Lower lobe of right lung (tissue), 2 donors: Measurements from ENCODE around the gene NAPA. TPM values are rescaled to one million over a fixed set of nuclear protein-coding genes. Genes with fewer than 3 reads are reported as not detected.
A peak's percentile ranks its signal among the peaks of the same experiment; 100 is the strongest.

Source experiments
- ATAC-seq, 2 donors: fragments of 200-7000 bp; cut with Tn5 transposase; one replicate each; pipeline ENCODE4 v1.9.1; 2020 to 2022; ENCODE audit warnings: mild to moderate bottlenecking in 2 of 2, moderate library complexity in 2 of 2
- DNase-seq: peaks from one replicate; pipeline ENCODE4 v3.0.0-alpha.2; 2020
- H3K27ac ChIP-seq: fragments of 200-600 bp; one replicate; pipeline ENCODE4 v1.8.0; 2022
- H3K27me3 ChIP-seq: fragments of 200-600 bp; one replicate; pipeline ENCODE4 v1.8.0; 2022; ENCODE audit warnings: low read depth
- H3K36me3 ChIP-seq: fragments of 200-600 bp; one replicate; pipeline ENCODE4 v1.8.0; 2022; ENCODE audit warnings: mild to moderate bottlenecking
- H3K4me1 ChIP-seq: fragments of 200-600 bp; one replicate; pipeline ENCODE4 v1.8.0; 2022
- H3K4me3 ChIP-seq: fragments of 200-600 bp; one replicate; pipeline ENCODE4 v1.8.0; 2022; ENCODE audit warnings: mild to moderate bottlenecking
- H3K9me3 ChIP-seq: fragments of 200-600 bp; one replicate; pipeline ENCODE4 v1.8.0; 2022
- CTCF ChIP-seq: fragments of 200-600 bp; IDR thresholded peaks from one replicate; pipeline ENCODE4 v1.8.0; 2022; ENCODE audit warnings: antibody characterized with exemption, mild to moderate bottlenecking
- intact Hi-C: fragments of 100-400 bp; cut with DNase I; formaldehyde crosslinking; loops from one replicate; pipeline ENCODE4 v1.11.0; 2022
- long read RNA-seq: library from polyadenylated mRNA; unstranded; transcript quantifications from one replicate; pipeline ENCODE4 v2.0.0, GENCODE V29; 2021
- total RNA-seq: library from RNA; stranded (reverse); fragmentation: NEBNext Ultra II Directional; extraction: Animal tissue kit (Norgen Biotek cat#: 25700); gene quantifications from one replicate; pipeline ENCODE4 v1.2.1, GENCODE V29; 2021
- donor health status: DM: no; HTN: yes; CAD: no; lungs with severe emphysema.

Gene NAPA
- total RNA-seq, result 115 TPM
- long read RNA-seq, transcript NAPA-201 (11 exons, 1,839 nt), result major isoform, 170 of 218 reads
- long read RNA-seq, partial matches to known transcripts, result 12 of 218 reads
- long read RNA-seq, other reads (novel, unspliced or antisense), result 32 of 218 reads

GRCh38 chr19:47514869-47515588 is at the start of gene NAPA:
TSS of gene NAPA (minus strand) at chr19:47515063. CDS start at chr19:47514940, 123 bp downstream.
- Histone ChIP-seq H3K9me3 (no peaks in the 10 kb centered on the region), H3K27me3 (no peaks in the 10 kb centered on the region), H3K27ac (peak within 1 kb of the TSS; percentile 96), H3K4me1 (peaks cover 48% of the 10 kb centered on the region), H3K36me3 (peaks cover 4% of the 10 kb centered on the region), H3K4me3 (peak within 1 kb of the TSS; percentile 96)
- peak; percentile 100 for DNase-seq
- ATAC-seq, result peak; percentile 96 to 98
- intact Hi-C loops, result no loop called here
- no peak for TF ChIP-seq CTCF

- TF ChIP-seq CTCF, result no peak
- Histone ChIP-seq H3K27me3 (no peaks in the 10 kb centered on the region), H3K4me3 (no peak overlapping the region), H3K4me1 (no peaks in the 10 kb centered on the region), H3K9me3 (no peaks in the 10 kb centered on the region), H3K27ac (no peak overlapping the region), H3K36me3 (no peaks in the 10 kb centered on the region)
- no peak for ATAC-seq
- no peak for DNase-seq
- intact Hi-C loops, result no loop called here
Observed at GRCh38 chr19:47564081-47564480, 49.2 kb upstream of the NAPA start.

GRCh38 chr19:47561440-47562057 is 46.7 kb upstream of the NAPA start:
- H3K9me3 ChIP-seq, result no peaks in the 10 kb centered on the region
- no peaks in the 10 kb centered on the region for H3K4me1 ChIP-seq
- ATAC-seq (no peak), DNase-seq (no peak)
- no peaks in the 10 kb centered on the region for H3K27me3 ChIP-seq
- H3K36me3 ChIP-seq, result no peaks in the 10 kb centered on the region
- no peak overlapping the region for H3K4me3 ChIP-seq
- TF ChIP-seq CTCF, result no peak
- intact Hi-C loops, result no loop called here
- no peak overlapping the region for H3K27ac ChIP-seq

- Histone ChIP-seq H3K27ac (no peak overlapping the region), H3K9me3 (no peaks in the 10 kb centered on the region), H3K4me3 (no peak overlapping the region), H3K27me3 (no peaks in the 10 kb centered on the region), H3K36me3 (no peaks in the 10 kb centered on the region), H3K4me1 (no peaks in the 10 kb centered on the region)
- ATAC-seq (no peak), DNase-seq (no peak)
- no peak for TF ChIP-seq CTCF
- intact Hi-C loops, result no loop called here
Observed at GRCh38 chr19:47560999-47561398, 46.1 kb upstream of the NAPA start.

GRCh38 chr19:47550129-47550528 is 35.3 kb upstream of the NAPA start:
- Histone ChIP-seq H3K36me3 (no peaks in the 10 kb centered on the region), H3K4me1 (peaks cover 5% of the 10 kb centered on the region), H3K4me3 (no peak overlapping the region), H3K27me3 (peaks cover 12% of the 10 kb centered on the region), H3K9me3 (no peaks in the 10 kb centered on the region), H3K27ac (no peak overlapping the region)
- ATAC-seq (no peak), DNase-seq (no peak)
- intact Hi-C loops, result no loop called here
- TF ChIP-seq CTCF, result no peak
